CD4-positive, alpha-beta T cell (primary cell): ENCODE results near the gene RAET1L. TPM values are rescaled to one million over a fixed set of nuclear protein-coding genes. Genes with fewer than 3 reads are reported as not detected.
A peak's percentile ranks its signal among the peaks of the same experiment; 100 is the strongest.
"Not testable (repeated sequence)": the region's sequence is repeated elsewhere in the genome, so short reads cannot be mapped to it uniquely, and the experiment has no call there.

Experiments
- ATAC-seq: fragments of 200-7000 bp; cut with Tn5 transposase; one replicate; pipeline ENCODE4 v1.10.0; 2022; ENCODE audit warnings: mild to moderate bottlenecking; ENCODE audit not compliant: poor library complexity
- CTCF ChIA-PET: fragments of 350-600 bp; sonication (Branson Sonifier 250); formaldehyde crosslinking; loops from one replicate; lab custom pipeline; 2021; ENCODE audit warnings: antibody characterized with exemption, inconsistent platforms; lab: Charles Lee
- POLR2A ChIA-PET: fragments of 350-600 bp; sonication (Branson Sonifier 250); formaldehyde crosslinking; loops from one replicate; lab custom pipeline; 2021; ENCODE audit warnings: antibody characterized with exemption, inconsistent platforms; lab: Charles Lee
- DNase-seq, 14 experiments: peaks; one replicate each; pipeline ENCODE4 v3.0.0-alpha.2; 2013 to 2020; ENCODE audit warnings: mixed read lengths in 2 of 14
- H3K27ac ChIP-seq, 2 donors: one replicate each; pipeline versions ENCODE4 v1.5.1 to v1.7.0; 2013; ENCODE audit warnings: low read length in 2 of 2, low read depth in 1 of 2, mild to moderate bottlenecking in 1 of 2
- H3K27me3 ChIP-seq, 2 experiments: 1 replicate in 1 of 2; 2 replicates in 1 of 2; pipeline versions ENCODE4 v1.6.1 to v1.7.0; 2013; ENCODE audit warnings: low read length in 2 of 2, control low read depth in 1 of 2, mild to moderate bottlenecking in 1 of 2, moderate library complexity in 1 of 2; ENCODE audit not compliant: insufficient read depth in 2 of 2, control insufficient read depth in 1 of 2
- H3K36me3 ChIP-seq: one replicate; pipeline ENCODE4 v1.6.1; 2013; ENCODE audit warnings: low read length, control low read depth; ENCODE audit not compliant: insufficient read depth
- H3K4me1 ChIP-seq: one replicate; pipeline ENCODE4 v1.6.1; 2013; ENCODE audit warnings: low read length, control low read depth; ENCODE audit not compliant: insufficient read depth
- H3K4me3 ChIP-seq: one replicate; pipeline ENCODE4 v1.5.1; 2013; ENCODE audit warnings: mild to moderate bottlenecking, low read length, moderate library complexity
- H3K9me3 ChIP-seq, 2 experiments: 1 replicate in 1 of 2; 2 replicates in 1 of 2; pipeline versions ENCODE4 v1.6.1 to v1.7.0; 2013; ENCODE audit warnings: low read length in 2 of 2, mild to moderate bottlenecking in 2 of 2, control low read depth in 1 of 2, moderate library complexity in 1 of 2; ENCODE audit not compliant: control insufficient read depth in 1 of 2, insufficient read depth in 1 of 2
- H3K27ac Mint-ChIP-seq: one replicate; pipeline ENCODE4 v1.8.0; 2020; ENCODE audit warnings: mixed read lengths
- H3K27me3 Mint-ChIP-seq: one replicate; pipeline ENCODE4 v1.8.0; 2021; ENCODE audit warnings: mixed read lengths
- H3K36me3 Mint-ChIP-seq: one replicate; pipeline ENCODE4 v1.8.0; 2021; ENCODE audit warnings: low read depth, mixed read lengths
- H3K4me1 Mint-ChIP-seq: one replicate; pipeline ENCODE4 v1.8.0; 2021; ENCODE audit warnings: low read depth, mixed read lengths
- H3K4me3 Mint-ChIP-seq: one replicate; pipeline ENCODE4 v1.8.0; 2020; ENCODE audit warnings: mild to moderate bottlenecking, mixed read lengths
- H3K9me3 Mint-ChIP-seq: one replicate; pipeline ENCODE4 v1.8.0; 2020; ENCODE audit warnings: mixed read lengths
- CTCF ChIP-seq: fragments of 200-600 bp; IDR thresholded peaks from one replicate; pipeline ENCODE4 v1.8.0; 2022; ENCODE audit warnings: antibody characterized with exemption, mild to moderate bottlenecking
- intact Hi-C, 2 experiments: fragments of 100-400 bp; cut with DNase I in 1 of 2; cut with micrococcal nuclease in 1 of 2; formaldehyde crosslinking; loops; one replicate each; pipeline versions ENCODE4 v1.15.1 to v1.9.0; 2023 to 2025; cut with DNase I, micrococcal nuclease
- total RNA-seq, 174 experiments: library from RNA in 2 of 174; stranded (reverse) in 2 of 174; gene quantifications; one replicate each; pipeline ENCODE4 v1.2.3 and lab custom pipeline; 2021 to 2026

The RAET1L gene
- total RNA-seq, 2 experiments from 2014 or later: not detected

DNA sequence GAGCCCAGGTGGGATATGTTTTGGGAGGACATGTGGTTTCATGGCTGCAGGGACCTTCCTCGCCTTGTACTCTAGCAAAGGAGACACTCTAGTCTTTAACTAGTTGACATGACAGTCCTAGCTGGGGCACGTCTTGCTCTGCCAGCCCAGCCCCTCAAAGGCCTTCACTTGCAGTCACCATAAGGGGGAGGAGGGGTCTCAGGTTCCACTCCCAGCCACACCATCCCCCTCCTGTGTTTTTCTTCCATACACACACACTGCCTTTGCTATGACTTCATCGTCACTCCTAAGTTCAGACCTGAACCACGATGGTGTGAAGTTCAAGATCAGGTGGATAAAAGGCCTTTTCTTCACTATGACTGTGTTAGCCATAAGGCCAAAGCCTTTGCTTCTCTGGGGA, 48.1 kb downstream of the RAET1L start:
- intact Hi-C loops: no loop called here
- POLR2A ChIA-PET: no interaction called here
- Mint-ChIP-seq H3K4me3 (no peak overlapping the region), H3K4me1 (peaks cover 5% of the 10 kb centered on the region), H3K27me3 (peaks cover 95% of the 10 kb centered on the region), H3K27ac (no peak overlapping the region), H3K36me3 (no peaks in the 10 kb centered on the region), H3K9me3 (no peaks in the 10 kb centered on the region)
- Histone ChIP-seq H3K9me3 (no peaks in the 10 kb centered on the region), H3K36me3 (no peaks in the 10 kb centered on the region), H3K27me3 (peaks cover 29 to 37% of the 10 kb centered on the region in 2 experiments), H3K27ac (no peak overlapping the region), H3K4me3 (no peak overlapping the region), H3K4me1 (no peaks in the 10 kb centered on the region)
- CTCF ChIA-PET: no interaction called here
- ATAC-seq: no peak
- no peak for DNase-seq
- no peak for TF ChIP-seq CTCF

DNA sequence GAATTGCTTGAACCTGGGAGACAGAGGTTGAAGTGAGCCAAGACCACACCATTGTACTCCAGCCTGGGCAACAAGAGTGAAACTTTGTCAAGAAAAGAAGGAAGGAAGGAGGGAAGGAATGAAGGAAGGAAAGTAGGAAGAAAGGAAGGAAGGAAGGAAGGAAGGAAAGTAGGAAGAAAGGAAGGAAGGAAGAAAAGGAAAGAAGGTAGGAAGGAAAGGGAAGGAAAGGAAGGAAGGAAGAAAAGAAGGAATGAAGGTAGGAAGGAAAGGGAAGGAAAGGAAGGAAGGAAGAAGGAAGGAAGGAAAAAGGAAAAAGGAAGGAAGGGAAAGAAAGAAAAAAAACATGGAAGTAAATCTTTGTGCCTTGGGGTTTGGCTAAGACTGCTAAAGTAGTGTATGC, 49.9 kb downstream of the RAET1L start:
- ATAC-seq: no peak
- no peak overlapping the region for H3K27ac Mint-ChIP-seq
- CTCF ChIA-PET: interaction anchor here (1.3 kb wide), 1 partner anchor 9 kb away, joined by 6 read pairs; no protein-coding TSS in a partner anchor

GRCh38 chr6:149974825-149975224, 50.5 kb downstream of the RAET1L start:
- DNase-seq: no peak
- CTCF ChIA-PET: interaction anchor here (1.3 kb wide), 1 partner anchor 9 kb away, joined by 6 read pairs; no protein-coding TSS in a partner anchor
- no peak for TF ChIP-seq CTCF
- Mint-ChIP-seq H3K4me1 (no peaks in the 10 kb centered on the region), H3K36me3 (no peaks in the 10 kb centered on the region), H3K27me3 (peaks cover 91% of the 10 kb centered on the region), H3K4me3 (no peak overlapping the region), H3K9me3 (no peaks in the 10 kb centered on the region), H3K27ac (no peak overlapping the region)
- peaks cover 30 to 32% of the 10 kb centered on the region in 2 experiments for H3K27me3 ChIP-seq
- no peaks in the 10 kb centered on the region for H3K4me1 ChIP-seq
- H3K4me3 ChIP-seq: no peak overlapping the region
- no peak for ATAC-seq
- intact Hi-C loops: no loop called here
- no peaks in the 10 kb centered on the region for H3K36me3 ChIP-seq
- H3K9me3 ChIP-seq: no peaks in the 10 kb centered on the region
- no peak overlapping the region for H3K27ac ChIP-seq
- POLR2A ChIA-PET: no interaction called here

More for the DNA sequence above, 49.9 kb downstream of the RAET1L start:
- peaks cover 90% of the 10 kb centered on the region for H3K27me3 Mint-ChIP-seq
- POLR2A ChIA-PET: no interaction called here
- TF ChIP-seq CTCF: no peak
- H3K27ac ChIP-seq: no peak overlapping the region
- no peak for DNase-seq
- no peaks in the 10 kb centered on the region for H3K9me3 ChIP-seq
- no peaks in the 10 kb centered on the region for H3K36me3 ChIP-seq
- no peaks in the 10 kb centered on the region for H3K9me3 Mint-ChIP-seq
- no peak overlapping the region for H3K4me3 Mint-ChIP-seq
- H3K27me3 ChIP-seq: peaks cover 26 to 30% of the 10 kb centered on the region in 2 experiments
- intact Hi-C loops: no loop called here
- H3K4me3 ChIP-seq: no peak overlapping the region
- no peaks in the 10 kb centered on the region for H3K4me1 Mint-ChIP-seq
- H3K4me1 ChIP-seq: no peaks in the 10 kb centered on the region
- no peaks in the 10 kb centered on the region for H3K36me3 Mint-ChIP-seq

GRCh38 chr6:149974394-149974793, 50.9 kb downstream of the RAET1L start:
- H3K27ac ChIP-seq, H3K27ac Mint-ChIP-seq, H3K36me3 ChIP-seq, H3K4me1 Mint-ChIP-seq, H3K9me3 ChIP-seq, H3K9me3 Mint-ChIP-seq, POLR2A ChIA-PET, H3K4me1 ChIP-seq, H3K36me3 Mint-ChIP-seq, intact Hi-C loops, ATAC-seq, H3K4me3 Mint-ChIP-seq, H3K4me3 ChIP-seq: not testable (repeated sequence)
- CTCF ChIA-PET: interaction anchor here (1.3 kb wide), 1 partner anchor 10 kb away, joined by 6 read pairs; no protein-coding TSS in a partner anchor
- peaks cover 30 to 35% of the 10 kb centered on the region in 2 experiments for H3K27me3 ChIP-seq
- DNase-seq: peak in 1 of 14 experiments; percentile 26
- H3K27me3 Mint-ChIP-seq: peaks cover 91% of the 10 kb centered on the region
